Measurements from ENCODE around the gene DNAH14. TPM values are rescaled to one million over a fixed set of nuclear protein-coding genes. Genes with fewer than 3 reads are reported as not detected.

Gene DNAH14
- total and polyA plus RNA-seq, 2 of the 4 experiments (the other 2 are of a cell fraction): 2.7 to 3.6 TPM

- no peak overlapping the region for H4K91ac ChIP-seq (ENCODE audit: insufficient read depth, low read depth, low read length)
- H3K4ac ChIP-seq (ENCODE audit: low read depth, low read length): no peak overlapping the region
- H2BK20ac ChIP-seq (ENCODE audit: low read depth, low read length): no peak overlapping the region
- no peaks in the 10 kb centered on the region for H3K4me1 ChIP-seq (ENCODE audit: control insufficient read depth, insufficient read depth, low read length)
- TF ChIP-seq POLR2A (IDR thresholded peaks at IDR 0.05; ENCODE audit: low read depth, low read length): no peak
- no peak for TF ChIP-seq SMC3 (IDR thresholded peaks at IDR 0.05; ENCODE audit: low read depth, low read length)
- TF ChIP-seq BHLHE40 (IDR thresholded peaks at IDR 0.05; ENCODE audit: low read depth, low read length): no peak
- no peak for TF ChIP-seq ELK1 (IDR thresholded peaks at IDR 0.05; ENCODE audit: borderline replicate concordance, low read depth, low read length)
- TF ChIP-seq CEBPB (IDR thresholded peaks at IDR 0.05; ENCODE audit: low read depth, low read length): no peak
- no peak for TF ChIP-seq RFX5 (IDR thresholded peaks at IDR 0.05; ENCODE audit: low read depth, low read length)
- TF ChIP-seq NFE2L2 (IDR thresholded peaks at IDR 0.05; ENCODE audit: low read depth, low read length): no peak
- H3K9me3 ChIP-seq (ENCODE audit: control insufficient read depth, insufficient read depth, low read length): no peaks in the 10 kb centered on the region
- no peak overlapping the region for H2AFZ ChIP-seq (replicated peaks; ENCODE audit: low read length, poor library complexity)
- H3K56ac ChIP-seq (ENCODE audit: extremely low read depth, insufficient read depth, low read length): no peak overlapping the region
- H4K8ac ChIP-seq (ENCODE audit: low read depth in 2 of 2, low read length in 2 of 2): no peak overlapping the region
- ATAC-seq (ENCODE audit: low read depth): no peak
- no peak overlapping the region for H3K4me2 ChIP-seq (ENCODE audit: low read depth, low read length)
- no peak overlapping the region for H3K18ac ChIP-seq (ENCODE audit: low read depth, low read length)
- H3K23ac ChIP-seq (ENCODE audit: low read depth, low read length): no peak overlapping the region
- no peak overlapping the region for H2BK120ac ChIP-seq (ENCODE audit: low read depth, low read length)
- no peak overlapping the region for H3K9ac ChIP-seq (ENCODE audit: low read depth, low read length)
- H3K36me3 ChIP-seq (ENCODE audit: control insufficient read depth, insufficient read depth, low read length): no peaks in the 10 kb centered on the region
- WGBS, 2 experiments (ENCODE audit: extremely low coverage in 2 of 2, insufficient read length in 1 of 2): 33% methylated on average over 1 of the region's 3 CpGs; no CpG with 5 or more reads in 1 of the 2 experiments
- ChIA-PET CTCF (interaction anchor here (1.7 kb wide), 1 partner anchor 23 kb away, joined by 3 read pairs; no protein-coding TSS in a partner anchor), POLR2A (ENCODE audit: unreplicated experiment) (no interaction called here)
- H3K27ac ChIP-seq (ENCODE audit: insufficient read depth, low read length): no peak overlapping the region
- intact Hi-C loops (cut with micrococcal nuclease) (no loop called here), in situ Hi-C loops (cut with MboI; ENCODE audit: low sequenced_read_pairs) (no loop called here), dilution Hi-C loops (cut with HindIII; ENCODE audit: low sequenced_read_pairs, unreplicated experiment) (no loop called here)
- no peaks in the 10 kb centered on the region for H3K79me1 ChIP-seq (ENCODE audit: low read depth in 1 of 2, low read length in 2 of 2)
- no peaks in the 10 kb centered on the region for H3K9me1 ChIP-seq (ENCODE audit: insufficient read depth, low read length)
- H2BK15ac ChIP-seq (ENCODE audit: low read depth, low read length): no peak overlapping the region
- H2AK9ac ChIP-seq (replicated peaks; ENCODE audit: low read depth, low read length, poor library complexity): no peak overlapping the region
- no peaks in the 10 kb centered on the region for H4K20me1 ChIP-seq (ENCODE audit: insufficient read depth, low read length)
- BruUV-seq (replicated peaks): no TSS peak
- H4K5ac ChIP-seq (ENCODE audit: low read depth, low read length): no peak overlapping the region
- no peak for DNase-seq
- H3K27me3 ChIP-seq (ENCODE audit: control insufficient read depth, insufficient read depth, low read length): peaks cover 3% of the 10 kb centered on the region
- H2AK5ac ChIP-seq (ENCODE audit: low read depth, low read length): no peak overlapping the region
- no peak overlapping the region for H2BK5ac ChIP-seq (ENCODE audit: low read depth, low read length, poor library complexity, severe bottlenecking)
- no peak overlapping the region for H3K14ac ChIP-seq (replicated peaks; ENCODE audit: low read depth, low read length)
- H3K4me3 ChIP-seq (ENCODE audit: insufficient read depth, low read depth, low read length): no peak overlapping the region
Observed at GRCh38 chr1:224900062-224900630, 29.3 kb upstream of the DNAH14 start.

All from IMR-90 (cell line).